Astrocyte (in vitro differentiated cells and primary cell): ENCODE data around the gene MYO16. TPM values are rescaled to one million over a fixed set of nuclear protein-coding genes. Genes with fewer than 3 reads are reported as not detected.

Source experiments
- DNase-seq: peaks from one replicate; pipeline ENCODE4 v3.0.0-alpha.2; 2010; ENCODE audit warnings: low read depth
- FAIRE-seq: peaks from 2 replicates; lab custom pipeline; 2011; peaks lifted over from hg19 to GRCh38; lab: Jason Lieb, UNC
- H2AFZ ChIP-seq: 2 replicates; pipeline ENCODE4 v1.6.0; 2012; ENCODE audit warnings: low read depth, low read length, inconsistent platforms
- H3K27ac ChIP-seq: 2 replicates; pipeline ENCODE4 v1.5.1; 2011; ENCODE audit warnings: low read depth, low read length, inconsistent platforms
- H3K27me3 ChIP-seq: 2 replicates; pipeline ENCODE4 v1.6.0; 2011; ENCODE audit warnings: low read length, inconsistent platforms; ENCODE audit not compliant: insufficient read depth
- H3K36me3 ChIP-seq: 2 replicates; pipeline ENCODE4 v1.5.1; 2011; ENCODE audit warnings: low read length, inconsistent platforms; ENCODE audit not compliant: insufficient read depth
- H3K4me1 ChIP-seq: 2 replicates; pipeline ENCODE4 v1.5.1; 2011; ENCODE audit warnings: low read length, inconsistent platforms; ENCODE audit not compliant: insufficient read depth
- H3K4me2 ChIP-seq: 2 replicates; pipeline ENCODE4 v1.6.0; 2012; ENCODE audit warnings: low read length, inconsistent platforms
- H3K4me3 ChIP-seq: 2 replicates; pipeline ENCODE4 v1.5.1; 2011; ENCODE audit warnings: low read depth, mild to moderate bottlenecking, low read length, inconsistent platforms; ENCODE audit not compliant: insufficient read depth
- H3K79me2 ChIP-seq: 2 replicates; pipeline ENCODE4 v1.6.0; 2012; ENCODE audit warnings: mild to moderate bottlenecking, low read length, inconsistent platforms; ENCODE audit not compliant: insufficient read depth
- H3K9ac ChIP-seq: 2 replicates; pipeline ENCODE4 v1.6.0; 2012; ENCODE audit warnings: mild to moderate bottlenecking, low read length, inconsistent platforms
- H3K9me3 ChIP-seq: 2 replicates; pipeline ENCODE4 v1.5.1; 2012; ENCODE audit warnings: low read depth, mild to moderate bottlenecking, low read length, inconsistent platforms; ENCODE audit not compliant: insufficient read depth
- H4K20me1 ChIP-seq: 2 replicates; pipeline ENCODE4 v1.6.0; 2012; ENCODE audit warnings: low read length, inconsistent platforms; ENCODE audit not compliant: insufficient read depth
- H3K27ac Mint-ChIP-seq: one replicate; pipeline ENCODE4 v1.8.0; 2021; ENCODE audit warnings: mild to moderate bottlenecking, mixed read lengths; ENCODE audit not compliant: unreplicated experiment
- H3K27me3 Mint-ChIP-seq: one replicate; pipeline ENCODE4 v1.8.0; 2021; ENCODE audit warnings: low read depth, mixed read lengths; ENCODE audit not compliant: unreplicated experiment
- H3K36me3 Mint-ChIP-seq: one replicate; pipeline ENCODE4 v1.8.0; 2021; ENCODE audit warnings: low read depth, mixed read lengths; ENCODE audit not compliant: unreplicated experiment
- H3K4me1 Mint-ChIP-seq: one replicate; pipeline ENCODE4 v1.8.0; 2021; ENCODE audit warnings: low read depth, mixed read lengths; ENCODE audit not compliant: unreplicated experiment
- H3K4me3 Mint-ChIP-seq: one replicate; pipeline ENCODE4 v1.8.0; 2021; ENCODE audit warnings: mild to moderate bottlenecking, moderate library complexity, mixed read lengths; ENCODE audit not compliant: unreplicated experiment
- H3K9me3 Mint-ChIP-seq: one replicate; pipeline ENCODE4 v1.8.0; 2021; ENCODE audit warnings: mild to moderate bottlenecking, mixed read lengths; ENCODE audit not compliant: unreplicated experiment
- EZH2 ChIP-seq: IDR thresholded peaks from 2 replicates; pipeline ENCODE4 v1.6.1; 2012; ENCODE audit warnings: mild to moderate bottlenecking, low read length, inconsistent platforms; ENCODE audit not compliant: insufficient read depth
- total RNA-seq: library from RNA; stranded (reverse); gene quantifications from 2 replicates; pipeline ENCODE4 v1.2.1, GENCODE V29; 2021
- TF ChIP-seq, protein P1 (sequence below): IDR thresholded peaks from 2 replicates; pipeline ENCODE4 v1.5.1; 2011; ENCODE audit warnings: low read depth, mild to moderate bottlenecking, inconsistent platforms, low read length, moderate library complexity; ENCODE audit not compliant: insufficient read depth

The MYO16 gene
- total RNA-seq, 1 donor from 2014 or later = 0.14 TPM

GRCh38 chr13:109154966-109155761, 525.8 kb downstream of the MYO16 start:
- no peaks in the 10 kb centered on the region for H4K20me1 ChIP-seq
- H3K79me2 ChIP-seq = no peaks in the 10 kb centered on the region
- Mint-ChIP-seq H3K27ac (peak overlapping the region; percentile 100), H3K9me3 (no peaks in the 10 kb centered on the region), H3K27me3 (no peaks in the 10 kb centered on the region), H3K4me3 (peak overlapping the region; percentile 17), H3K4me1 (peaks cover 45% of the 10 kb centered on the region), H3K36me3 (peaks cover 2% of the 10 kb centered on the region)
- peak overlapping the region; percentile 86 for H3K9ac ChIP-seq
- H3K9me3 ChIP-seq = no peaks in the 10 kb centered on the region
- H3K27ac ChIP-seq = peak overlapping the region; percentile 96
- H3K4me1 ChIP-seq = peaks cover 41% of the 10 kb centered on the region
- no peaks in the 10 kb centered on the region for H3K27me3 ChIP-seq
- H3K4me3 ChIP-seq = peak overlapping the region; percentile 36
- no peak overlapping the region for H2AFZ ChIP-seq
- H3K36me3 ChIP-seq = no peaks in the 10 kb centered on the region
- no peak for TF ChIP-seq EZH2
- TF ChIP-seq, protein P1, sequence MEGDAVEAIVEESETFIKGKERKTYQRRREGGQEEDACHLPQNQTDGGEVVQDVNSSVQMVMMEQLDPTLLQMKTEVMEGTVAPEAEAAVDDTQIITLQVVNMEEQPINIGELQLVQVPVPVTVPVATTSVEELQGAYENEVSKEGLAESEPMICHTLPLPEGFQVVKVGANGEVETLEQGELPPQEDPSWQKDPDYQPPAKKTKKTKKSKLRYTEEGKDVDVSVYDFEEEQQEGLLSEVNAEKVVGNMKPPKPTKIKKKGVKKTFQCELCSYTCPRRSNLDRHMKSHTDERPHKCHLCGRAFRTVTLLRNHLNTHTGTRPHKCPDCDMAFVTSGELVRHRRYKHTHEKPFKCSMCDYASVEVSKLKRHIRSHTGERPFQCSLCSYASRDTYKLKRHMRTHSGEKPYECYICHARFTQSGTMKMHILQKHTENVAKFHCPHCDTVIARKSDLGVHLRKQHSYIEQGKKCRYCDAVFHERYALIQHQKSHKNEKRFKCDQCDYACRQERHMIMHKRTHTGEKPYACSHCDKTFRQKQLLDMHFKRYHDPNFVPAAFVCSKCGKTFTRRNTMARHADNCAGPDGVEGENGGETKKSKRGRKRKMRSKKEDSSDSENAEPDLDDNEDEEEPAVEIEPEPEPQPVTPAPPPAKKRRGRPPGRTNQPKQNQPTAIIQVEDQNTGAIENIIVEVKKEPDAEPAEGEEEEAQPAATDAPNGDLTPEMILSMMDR = no peak
- no peak for FAIRE-seq
- DNase-seq = peak; percentile 98
- H3K4me2 ChIP-seq = peak overlapping the region; percentile 80

DNA sequence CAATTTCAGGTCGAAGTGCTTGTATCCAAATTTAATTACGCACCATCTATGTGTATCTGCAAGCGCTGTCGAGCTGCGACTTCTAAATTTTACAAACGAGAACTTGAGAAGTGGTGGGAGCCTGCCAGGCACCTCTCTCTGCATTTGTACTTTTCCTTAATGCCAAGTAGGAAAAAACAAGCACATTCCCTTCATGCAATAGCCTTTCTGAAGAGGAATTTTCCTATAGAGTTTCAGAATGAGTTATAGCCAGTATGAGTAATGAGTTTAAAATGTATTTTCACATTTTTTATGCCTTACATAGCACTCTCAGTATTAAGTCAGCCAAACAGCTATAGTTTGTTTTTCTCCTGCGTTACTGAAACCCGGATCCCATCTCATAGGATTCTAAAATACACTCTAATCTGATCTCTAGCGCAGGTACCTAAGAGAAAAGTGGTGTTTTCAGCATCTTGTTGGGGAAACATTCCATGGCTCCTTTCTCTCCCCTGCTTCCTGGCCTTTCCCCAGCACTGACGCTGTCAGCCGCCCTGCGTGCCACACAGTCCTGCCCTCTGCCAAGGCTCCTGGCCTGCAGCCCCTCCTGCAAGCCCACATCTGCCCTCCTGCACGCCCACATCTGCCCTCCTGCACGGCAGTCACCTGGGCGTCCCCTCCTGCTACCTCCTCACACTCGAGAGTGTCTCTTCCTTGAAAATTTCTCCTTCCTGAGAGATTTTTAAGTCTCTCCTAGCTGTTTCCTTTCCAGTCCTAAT, 526.9 kb downstream of the MYO16 start:
- Histone ChIP-seq H3K4me1 (peaks cover 36% of the 10 kb centered on the region), H3K79me2 (no peaks in the 10 kb centered on the region), H3K36me3 (no peaks in the 10 kb centered on the region), H3K4me2 (peak overlapping the region; percentile 80), H3K4me3 (peak overlapping the region; percentile 36), H3K9ac (peak overlapping the region; percentile 86), H4K20me1 (no peaks in the 10 kb centered on the region), H3K27ac (peak overlapping the region; percentile 96), H3K9me3 (no peaks in the 10 kb centered on the region), H3K27me3 (no peaks in the 10 kb centered on the region), H2AFZ (peak overlapping the region; percentile 59)
- peak overlapping the region; percentile 100 for H3K27ac Mint-ChIP-seq
- peak overlapping the region; percentile 50 for H3K4me3 Mint-ChIP-seq
- H3K36me3 Mint-ChIP-seq = peaks cover 2% of the 10 kb centered on the region
- peak; percentile 97 for FAIRE-seq
- DNase-seq = peak; percentile 92
- H3K9me3 Mint-ChIP-seq = no peaks in the 10 kb centered on the region
- H3K27me3 Mint-ChIP-seq = no peaks in the 10 kb centered on the region
- peaks cover 40% of the 10 kb centered on the region for H3K4me1 Mint-ChIP-seq
- no peak for TF ChIP-seq EZH2
- TF ChIP-seq, protein P1 = no peak
